Activated CD8-positive, alpha-beta T cell treated with anti-CD3 and anti-CD28 coated beads for 36 hours (primary cell): ENCODE results near the gene RNASE4. TPM values are rescaled to one million over a fixed set of nuclear protein-coding genes. Genes with fewer than 3 reads are reported as not detected.

ENCODE experiments used
- ATAC-seq: fragments of 200-7000 bp; cut with Tn5 transposase; one replicate; pipeline ENCODE4 v1.10.0; 2021; ENCODE audit warnings: mild to moderate bottlenecking, moderate library complexity
- CTCF ChIA-PET: fragments of 350-600 bp; sonication (Branson Sonifier 250); formaldehyde crosslinking; loops from one replicate; lab custom pipeline; 2021; ENCODE audit warnings: antibody characterized with exemption; lab: Charles Lee
- POLR2A ChIA-PET: fragments of 350-600 bp; sonication (Branson Sonifier 250); formaldehyde crosslinking; loops from one replicate; lab custom pipeline; 2021; ENCODE audit warnings: antibody characterized with exemption; lab: Charles Lee
- DNase-seq: peaks from one replicate; pipeline ENCODE4 v3.0.0-alpha.2; 2020
- H3K27ac Mint-ChIP-seq: one replicate; pipeline ENCODE4 v1.8.0; 2021; ENCODE audit warnings: mild to moderate bottlenecking, mixed read lengths
- H3K27me3 Mint-ChIP-seq: one replicate; pipeline ENCODE4 v1.8.0; 2021; ENCODE audit warnings: mixed read lengths
- H3K36me3 Mint-ChIP-seq: one replicate; pipeline ENCODE4 v1.8.0; 2021; ENCODE audit warnings: low read depth, mixed read lengths
- H3K4me1 Mint-ChIP-seq: one replicate; pipeline ENCODE4 v1.8.0; 2021; ENCODE audit warnings: low read depth, mixed read lengths
- H3K4me3 Mint-ChIP-seq: one replicate; pipeline ENCODE4 v1.8.0; 2021; ENCODE audit warnings: mild to moderate bottlenecking, moderate library complexity, mixed read lengths
- H3K9me3 Mint-ChIP-seq: one replicate; pipeline ENCODE4 v1.8.0; 2021; ENCODE audit warnings: mixed read lengths
- CTCF ChIP-seq: fragments of 200-600 bp; IDR thresholded peaks from one replicate; pipeline ENCODE4 v1.8.0; 2022; ENCODE audit warnings: antibody characterized with exemption, mild to moderate bottlenecking
- intact Hi-C: fragments of 100-400 bp; cut with micrococcal nuclease; formaldehyde crosslinking; loops from one replicate; pipeline ENCODE4 v1.10.0; 2022
- total RNA-seq, 2 experiments: library from RNA; stranded (reverse); gene quantifications; one replicate each; pipeline ENCODE4 v1.2.3, GENCODE V29; 2021

Gene RNASE4
- total RNA-seq, 2 experiments from 2014 or later, result 1.0 to 1.1 TPM

- Mint-ChIP-seq H3K4me3 (no peak overlapping the region), H3K9me3 (no peaks in the 10 kb centered on the region), H3K27ac (no peak overlapping the region), H3K27me3 (peaks cover 26% of the 10 kb centered on the region), H3K36me3 (no peaks in the 10 kb centered on the region), H3K4me1 (no peaks in the 10 kb centered on the region)
- TF ChIP-seq CTCF, result no peak
- no peak for DNase-seq
- ChIA-PET POLR2A (no interaction called here), CTCF (interaction anchor here (1.6 kb wide), 1 partner anchor 10 kb away, joined by 3 read pairs; no protein-coding TSS in a partner anchor)
- no peak for ATAC-seq
- intact Hi-C loops, result no loop called here
These were observed 42.2 kb downstream of the RNASE4 start for GRCh38 chr14:20726531-20726930.

- intact Hi-C loops, result no loop called here
- Mint-ChIP-seq H3K4me1 (no peaks in the 10 kb centered on the region), H3K4me3 (no peak overlapping the region), H3K27ac (no peak overlapping the region), H3K27me3 (peaks cover 9% of the 10 kb centered on the region), H3K9me3 (no peaks in the 10 kb centered on the region), H3K36me3 (no peaks in the 10 kb centered on the region)
- DNase-seq (no peak), ATAC-seq (no peak)
- no peak for TF ChIP-seq CTCF
- CTCF ChIA-PET, result interaction anchor here (1.1 kb wide), 1 partner anchor 112 kb away, joined by 3 read pairs; no protein-coding TSS in a partner anchor
- POLR2A ChIA-PET, result no interaction called here
These were observed 46.5 kb downstream of the RNASE4 start for GRCh38 chr14:20730891-20731290.

GRCh38 chr14:20732477-20732876 is 48.1 kb downstream of the RNASE4 start:
- no peak overlapping the region for H3K4me3 Mint-ChIP-seq
- H3K36me3 Mint-ChIP-seq, result no peaks in the 10 kb centered on the region
- H3K27me3 Mint-ChIP-seq, result peaks cover 3% of the 10 kb centered on the region
- CTCF ChIA-PET, result interaction anchor here (0.9 kb wide), 1 partner anchor 141 kb away, joined by 3 read pairs; no protein-coding TSS in a partner anchor
- TF ChIP-seq CTCF, result no peak
- ATAC-seq (no peak), DNase-seq (no peak)
- H3K27ac Mint-ChIP-seq, result no peak overlapping the region
- POLR2A ChIA-PET, result no interaction called here
- H3K4me1 Mint-ChIP-seq, result no peaks in the 10 kb centered on the region
- H3K9me3 Mint-ChIP-seq, result no peaks in the 10 kb centered on the region
- intact Hi-C loops, result no loop called here

- TF ChIP-seq CTCF, result no peak
- H3K27ac Mint-ChIP-seq, result no peak overlapping the region
- no peaks in the 10 kb centered on the region for H3K9me3 Mint-ChIP-seq
- DNase-seq (no peak), ATAC-seq (no peak)
- no peak overlapping the region for H3K4me3 Mint-ChIP-seq
- H3K4me1 Mint-ChIP-seq, result no peaks in the 10 kb centered on the region
- intact Hi-C loops, result no loop called here
- ChIA-PET POLR2A (no interaction called here), CTCF (interaction anchor here (0.9 kb wide), 1 partner anchor 141 kb away, joined by 3 read pairs; no protein-coding TSS in a partner anchor)
- H3K36me3 Mint-ChIP-seq, result no peaks in the 10 kb centered on the region
- H3K27me3 Mint-ChIP-seq, result no peaks in the 10 kb centered on the region
These were observed 48.7 kb downstream of the RNASE4 start for GRCh38 chr14:20732979-20733635.

- intact Hi-C loops, result no loop called here
- ChIA-PET CTCF (no interaction called here), POLR2A (interaction anchor here (1.0 kb wide), 1 partner anchor 37 kb away, joined by 3 read pairs; no protein-coding TSS in a partner anchor)
- H3K4me1 Mint-ChIP-seq, result no peaks in the 10 kb centered on the region
- H3K9me3 Mint-ChIP-seq, result no peaks in the 10 kb centered on the region
- no peak overlapping the region for H3K4me3 Mint-ChIP-seq
- H3K36me3 Mint-ChIP-seq, result no peaks in the 10 kb centered on the region
- DNase-seq (no peak), ATAC-seq (no peak)
- peaks cover 4% of the 10 kb centered on the region for H3K27me3 Mint-ChIP-seq
- TF ChIP-seq CTCF, result no peak
- no peak overlapping the region for H3K27ac Mint-ChIP-seq
These were observed 49.5 kb downstream of the RNASE4 start for GRCh38 chr14:20733684-20734429.
